Cardiac fibroblast (primary cell): ENCODE data around the gene STEAP3.

Experiments
- DNase-seq, 2 donors: peaks; one replicate each; pipeline versions ENCODE4 v3.0.0 to v3.0.0-alpha.2; 2010; ENCODE audit warnings: low read depth in 2 of 2
- H3K4me3 ChIP-seq, 2 donors: replicated peaks in 1 of 2; 1 replicate in 1 of 2; 2 replicates in 1 of 2; pipeline ENCODE4 v1.5.1; 2011; ENCODE audit warnings: low read depth in 2 of 2, low read length in 2 of 2, mild to moderate bottlenecking in 2 of 2, moderate library complexity in 1 of 2
- TF ChIP-seq, protein P1 (sequence below): IDR thresholded peaks from one replicate; pipeline ENCODE4 v1.5.1; 2011; ENCODE audit warnings: low read depth, mild to moderate bottlenecking, low read length, inconsistent platforms

The STEAP3 gene

DNA sequence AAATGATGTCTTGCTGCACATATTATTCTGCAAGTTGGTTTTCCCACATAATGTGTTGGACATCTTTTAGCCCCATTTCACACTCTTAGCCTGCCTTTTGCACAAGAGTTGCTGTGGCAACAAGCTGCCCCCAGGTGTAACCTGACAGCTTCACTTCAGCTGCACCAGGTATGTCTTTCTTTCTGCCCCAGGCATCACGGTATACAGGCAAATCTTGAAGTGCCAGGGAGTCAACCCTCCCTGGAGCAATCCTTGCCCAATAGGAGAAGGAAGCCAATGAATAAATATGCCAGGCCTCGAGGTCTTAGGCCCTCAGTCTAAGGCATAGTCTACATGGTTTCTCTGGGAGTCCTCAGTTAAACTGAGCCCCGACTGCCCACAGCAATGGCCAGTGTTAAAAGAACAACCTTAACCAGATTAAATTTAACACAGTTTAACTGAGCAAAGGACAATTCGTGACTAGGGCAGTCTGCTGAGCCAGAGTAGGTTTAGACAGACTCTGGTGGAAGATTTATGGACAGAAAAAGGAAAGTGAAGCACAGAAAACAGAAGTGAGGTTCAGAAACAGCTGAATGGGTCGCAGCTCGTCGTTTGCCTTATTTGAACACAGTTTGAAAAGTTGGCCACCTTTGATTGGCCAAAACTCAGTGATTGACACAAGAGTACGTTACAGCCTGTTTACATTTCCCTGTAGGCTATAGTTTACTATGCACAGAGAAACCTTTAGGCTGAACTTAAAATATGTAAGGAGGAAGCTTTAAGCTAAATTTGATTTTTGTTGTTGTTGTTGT, 33.1 kb upstream of the STEAP3 start:
- TF ChIP-seq, protein P1, sequence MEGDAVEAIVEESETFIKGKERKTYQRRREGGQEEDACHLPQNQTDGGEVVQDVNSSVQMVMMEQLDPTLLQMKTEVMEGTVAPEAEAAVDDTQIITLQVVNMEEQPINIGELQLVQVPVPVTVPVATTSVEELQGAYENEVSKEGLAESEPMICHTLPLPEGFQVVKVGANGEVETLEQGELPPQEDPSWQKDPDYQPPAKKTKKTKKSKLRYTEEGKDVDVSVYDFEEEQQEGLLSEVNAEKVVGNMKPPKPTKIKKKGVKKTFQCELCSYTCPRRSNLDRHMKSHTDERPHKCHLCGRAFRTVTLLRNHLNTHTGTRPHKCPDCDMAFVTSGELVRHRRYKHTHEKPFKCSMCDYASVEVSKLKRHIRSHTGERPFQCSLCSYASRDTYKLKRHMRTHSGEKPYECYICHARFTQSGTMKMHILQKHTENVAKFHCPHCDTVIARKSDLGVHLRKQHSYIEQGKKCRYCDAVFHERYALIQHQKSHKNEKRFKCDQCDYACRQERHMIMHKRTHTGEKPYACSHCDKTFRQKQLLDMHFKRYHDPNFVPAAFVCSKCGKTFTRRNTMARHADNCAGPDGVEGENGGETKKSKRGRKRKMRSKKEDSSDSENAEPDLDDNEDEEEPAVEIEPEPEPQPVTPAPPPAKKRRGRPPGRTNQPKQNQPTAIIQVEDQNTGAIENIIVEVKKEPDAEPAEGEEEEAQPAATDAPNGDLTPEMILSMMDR, result no peak
- no peak overlapping the region for H3K4me3 ChIP-seq
- no peak for DNase-seq

DNA sequence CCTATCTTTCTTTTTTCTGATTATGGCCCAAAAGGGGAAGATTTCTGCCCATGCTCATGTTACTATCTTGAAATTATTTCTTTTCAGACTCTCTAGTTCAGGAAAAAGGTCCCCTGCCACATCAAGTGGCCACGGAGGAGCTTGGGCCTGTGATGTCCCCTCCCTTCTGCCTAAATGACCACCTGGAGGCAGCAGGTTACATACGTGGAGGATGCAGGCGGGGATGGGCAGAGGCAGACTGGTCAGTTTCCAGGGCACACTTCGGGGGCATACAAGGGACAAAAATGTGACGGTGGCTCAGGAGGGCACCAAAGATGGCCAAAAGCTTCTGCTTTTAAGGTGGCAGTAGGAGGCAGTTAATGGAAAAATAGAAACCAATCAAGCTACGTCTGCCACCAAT, 30.7 kb upstream of the STEAP3 start:
- TF ChIP-seq, protein P1, result no peak
- H3K4me3 ChIP-seq, result no peak overlapping the region
- DNase-seq, result no peak

DNA sequence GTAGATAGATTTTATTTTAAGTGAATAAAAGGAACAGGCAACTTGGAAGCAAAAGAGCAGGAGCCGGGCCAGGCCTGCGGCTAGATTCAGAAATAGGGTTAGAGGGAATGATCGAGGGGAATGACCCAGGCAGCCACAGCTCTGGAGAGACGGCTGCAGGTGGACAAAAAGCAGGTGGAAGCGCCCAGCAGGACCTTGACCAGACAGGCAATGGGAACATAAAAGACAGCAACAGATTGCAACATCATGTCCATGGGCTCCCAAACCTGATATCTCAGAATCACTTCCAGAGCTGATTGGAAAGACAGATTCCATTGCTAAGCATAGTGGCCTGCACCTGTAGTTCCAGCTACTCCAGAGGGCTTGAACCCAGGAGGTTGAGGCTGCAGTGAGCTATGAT, 28.6 kb upstream of the STEAP3 start:
- TF ChIP-seq, protein P1, result no peak
- DNase-seq, result no peak
- H3K4me3 ChIP-seq, result no peak overlapping the region

DNA sequence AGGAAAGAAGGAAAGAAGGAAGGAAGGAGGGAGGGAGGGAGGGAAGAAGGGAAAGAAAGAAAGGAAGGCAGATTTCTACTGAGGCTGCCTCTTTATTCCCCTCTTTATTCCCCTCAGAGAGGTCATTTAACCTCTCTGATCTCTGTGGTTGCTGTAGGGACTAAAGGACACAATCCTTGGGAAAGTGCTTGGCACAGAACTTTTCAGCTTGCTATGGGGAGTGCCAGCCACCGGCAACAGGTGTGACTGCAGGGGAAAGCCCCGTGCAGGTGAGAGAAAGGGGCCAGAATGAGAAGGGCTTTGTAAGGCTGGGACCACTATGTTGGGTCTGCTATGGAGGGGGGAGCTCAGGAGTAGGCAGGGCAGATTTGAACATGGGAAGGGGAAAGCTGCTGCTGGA, 27.7 kb upstream of the STEAP3 start:
- no peak overlapping the region for H3K4me3 ChIP-seq
- DNase-seq, result no peak
- TF ChIP-seq, protein P1, result no peak

DNA sequence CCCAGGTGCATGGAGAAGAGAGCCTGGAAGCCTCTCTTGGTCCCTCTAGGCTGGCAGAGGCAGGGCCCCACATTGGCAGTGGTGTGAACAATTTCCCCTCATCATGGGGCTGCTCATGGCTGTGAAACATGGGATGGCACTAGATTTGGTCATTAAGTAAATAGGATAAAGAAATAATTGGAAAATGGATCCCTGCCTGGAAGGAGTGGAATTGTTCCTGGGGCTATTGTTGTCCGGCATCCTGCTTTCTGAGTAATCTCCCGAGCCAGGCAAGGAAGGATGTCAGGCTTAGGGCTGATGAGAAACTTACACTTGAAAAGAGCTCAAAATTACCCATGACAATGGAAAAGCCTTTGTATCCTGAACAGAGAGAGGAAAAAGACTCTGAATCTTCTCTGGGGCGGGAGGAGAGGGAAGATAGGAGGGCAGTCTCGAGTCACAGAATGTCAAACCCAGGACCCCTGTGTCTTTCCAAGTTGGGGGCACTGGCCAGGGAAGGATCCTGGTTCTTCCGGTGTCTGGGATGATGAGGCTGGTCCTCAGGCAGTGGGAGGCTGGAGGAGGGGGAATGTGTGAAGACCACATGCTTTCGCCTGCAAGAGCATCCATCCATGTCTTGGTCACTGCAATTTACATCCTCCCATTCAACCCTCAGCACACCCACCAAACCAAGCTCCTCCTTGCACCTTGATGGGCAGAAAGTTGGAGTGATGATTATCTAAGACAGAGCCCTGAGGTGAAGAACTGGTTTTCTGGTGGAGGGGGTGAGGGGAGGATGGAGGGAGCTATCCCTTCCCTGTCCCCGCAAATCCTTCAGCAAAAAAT, 27.1 kb upstream of the STEAP3 start:
- TF ChIP-seq, protein P1, result no peak
- H3K4me3 ChIP-seq, result no peak overlapping the region
- DNase-seq, result peak; percentile 16 to 47

DNA sequence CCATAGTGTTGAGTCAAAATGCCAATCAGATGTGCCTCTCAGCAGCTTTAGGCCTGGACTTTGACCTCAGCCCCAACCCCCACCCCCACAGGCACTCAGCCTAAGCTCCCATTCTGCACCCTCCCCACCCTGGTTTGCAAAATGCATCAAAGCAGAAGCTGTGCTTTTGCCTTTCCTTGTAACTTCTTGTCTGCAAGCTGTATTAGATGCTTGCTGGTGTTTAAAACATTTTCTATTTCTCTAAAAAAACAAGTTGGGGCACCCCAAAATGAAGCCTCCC, 26.6 kb upstream of the STEAP3 start:
- no peak overlapping the region for H3K4me3 ChIP-seq
- TF ChIP-seq, protein P1, result no peak
- DNase-seq, result no peak
